SW 1271 (cell line): Measurements from ENCODE around the gene CCL14.
"Not testable (repeated sequence)": the region's sequence is repeated elsewhere in the genome, so short reads cannot be mapped to it uniquely, and the experiment has no call there.

Experiments
- DNase-seq, 2 experiments: peaks; one replicate each; lab custom pipeline; 2025; lab: John Stamatoyannopoulos, UW

CCL14 gene

GRCh38 chr17:35942588-35943186, 43.8 kb downstream of the CCL14 start:
- no peak for DNase-seq

GRCh38 chr17:35938492-35938891, 48.0 kb downstream of the CCL14 start:
- DNase-seq: not testable (repeated sequence)

- no peak for DNase-seq
Measured at GRCh38 chr17:35936063-35936462, 50.5 kb downstream of the CCL14 start.

- DNase-seq: no peak
Measured at GRCh38 chr17:35934760-35935159, 51.8 kb downstream of the CCL14 start.
